PC-9 (cell line): ENCODE measurements around the gene ACP1. TPM values are rescaled to one million over a fixed set of nuclear protein-coding genes. Genes with fewer than 3 reads are reported as not detected.

ENCODE experiments used
- BruUV-seq: library from RNA; stranded (reverse); fragments of 400-500 nt; replicated peaks from 2 replicates; lab custom pipeline; 2021; lab: Mats Ljungman, UMichigan
- CTCF ChIA-PET: fragments of 300-600 bp; sonication (Branson Sonifier 250); formaldehyde crosslinking; loops from one replicate; lab custom pipeline; 2022; ENCODE audit warnings: antibody characterized with exemption; lab: Charles Lee
- POLR2A ChIA-PET: fragments of 300-600 bp; sonication (Branson Sonifier 250); formaldehyde crosslinking; loops from one replicate; lab custom pipeline; 2022; ENCODE audit warnings: antibody characterized with exemption; ENCODE audit not compliant: unreplicated experiment; lab: Charles Lee
- DNase-seq, 2 experiments: peaks; one replicate each; pipeline versions ENCODE4 v3.0.0 to v3.0.0-alpha.2; 2015 to 2022; ENCODE audit warnings: mixed read lengths in 1 of 2
- H2AFZ ChIP-seq: fragments of 200-600 bp; sonication (generic); 2 replicates; pipeline ENCODE4 v1.8.1; 2017; ENCODE audit warnings: antibody characterized with exemption
- H3F3A ChIP-seq: fragments of 200-600 bp; sonication (generic); 2 replicates; pipeline ENCODE4 v1.8.1; 2017; ENCODE audit warnings: antibody characterized with exemption, mild to moderate bottlenecking, low read depth; ENCODE audit not compliant: insufficient read depth
- H3K27ac ChIP-seq: fragments of 200-600 bp; sonication (generic); 2 replicates; pipeline ENCODE4 v1.6.1; 2016; ENCODE audit warnings: mixed run types
- H3K27me3 ChIP-seq: fragments of 200-600 bp; sonication (generic); 2 replicates; pipeline ENCODE4 v1.6.1; 2016; ENCODE audit warnings: low read depth, mixed run types; ENCODE audit not compliant: insufficient read depth
- H3K36me3 ChIP-seq: fragments of 200-600 bp; sonication (generic); 2 replicates; pipeline ENCODE4 v1.6.1; 2016; ENCODE audit warnings: low read depth, mixed run types
- H3K4me1 ChIP-seq: fragments of 200-600 bp; sonication (generic); replicated peaks from 2 replicates; pipeline ENCODE4 v1.6.1; 2016; ENCODE audit warnings: mixed run types; ENCODE audit not compliant: insufficient read depth
- H3K4me2 ChIP-seq: fragments of 200-600 bp; sonication (generic); 2 replicates; pipeline ENCODE4 v1.6.1; 2017; ENCODE audit warnings: mixed run types
- H3K4me3 ChIP-seq: fragments of 200-600 bp; sonication (generic); 2 replicates; pipeline ENCODE4 v1.6.1; 2016; ENCODE audit warnings: mixed run types
- H3K79me2 ChIP-seq: fragments of 200-600 bp; sonication (generic); 2 replicates; pipeline ENCODE4 v1.6.1; 2017; ENCODE audit warnings: low read depth, mixed run types
- H3K9me2 ChIP-seq: fragments of 200-600 bp; sonication (generic); 2 replicates; pipeline ENCODE4 v1.8.1; 2017; ENCODE audit warnings: mild to moderate bottlenecking; ENCODE audit not compliant: insufficient read depth
- H3K9me3 ChIP-seq: fragments of 200-600 bp; sonication (generic); 2 replicates; pipeline ENCODE4 v1.8.1; 2016; ENCODE audit warnings: low read depth; ENCODE audit not compliant: insufficient read depth
- H4K20me1 ChIP-seq: fragments of 200-600 bp; sonication (generic); 2 replicates; pipeline ENCODE4 v1.8.1; 2017; ENCODE audit not compliant: insufficient read depth
- CTCF ChIP-seq: fragments of 200-600 bp; sonication (generic); conservative IDR thresholded peaks from 2 replicates; pipeline ENCODE4 v1.6.1; 2017; ENCODE audit warnings: mixed run types, antibody characterized with exemption, mild to moderate bottlenecking, moderate library complexity
- EZH2 ChIP-seq: fragments of 200-600 bp; sonication (generic); IDR thresholded peaks from 2 replicates; pipeline ENCODE4 v1.8.0; 2017; ENCODE audit warnings: antibody characterized with exemption, low read depth
- intact Hi-C: fragments of 100-400 bp; cut with micrococcal nuclease; formaldehyde crosslinking; loops from one replicate; pipeline ENCODE4 v1.10.0; 2022; ENCODE audit not compliant: unreplicated experiment
- total RNA-seq: library from RNA; stranded (reverse); gene quantifications from 2 replicates; pipeline ENCODE4 v1.2.3, GENCODE V29; 2021

The ACP1 gene
- total RNA-seq, 1 experiment from 2014 or later: 115 TPM

- Histone ChIP-seq H3K9me2 (no peaks in the 10 kb centered on the region), H3K4me1 (no peaks in the 10 kb centered on the region), H3F3A (peaks cover 8% of the 10 kb centered on the region), H3K36me3 (peaks cover 37% of the 10 kb centered on the region), H3K27ac (no peak overlapping the region), H3K79me2 (no peaks in the 10 kb centered on the region), H3K4me3 (no peak overlapping the region), H4K20me1 (no peaks in the 10 kb centered on the region), H2AFZ (no peak overlapping the region), H3K9me3 (no peaks in the 10 kb centered on the region), H3K27me3 (no peaks in the 10 kb centered on the region), H3K4me2 (no peak overlapping the region)
- no peak for TF ChIP-seq EZH2
- TF ChIP-seq CTCF: no peak
- no peak for DNase-seq
- CTCF ChIA-PET: no interaction called here
- POLR2A ChIA-PET: no interaction called here
- no TSS peak for BruUV-seq
- intact Hi-C loops: no loop called here
These were observed 16.0 kb upstream of the ACP1 start for GRCh38 chr2:248724-249123.

- POLR2A ChIA-PET: no interaction called here
- H3K27me3 ChIP-seq: no peaks in the 10 kb centered on the region
These were observed 15.2 kb upstream of the ACP1 start for GRCh38 chr2:249538-250042.

GRCh38 chr2:252001-252602 is 12.6 kb upstream of the ACP1 start:
- Histone ChIP-seq H3K4me2 (no peak overlapping the region), H3K36me3 (peaks cover 23% of the 10 kb centered on the region), H3K9me3 (no peaks in the 10 kb centered on the region), H3F3A (peaks cover 4% of the 10 kb centered on the region), H3K27ac (no peak overlapping the region), H3K9me2 (no peaks in the 10 kb centered on the region), H4K20me1 (peaks cover 5% of the 10 kb centered on the region; the same call in 1 of the 2 replicates), H3K4me1 (no peaks in the 10 kb centered on the region), H3K79me2 (no peaks in the 10 kb centered on the region), H2AFZ (no peak overlapping the region), H3K27me3 (no peaks in the 10 kb centered on the region), H3K4me3 (no peak overlapping the region)
- ChIA-PET POLR2A (interaction anchor here (0.8 kb wide), 1 partner anchor 18 kb away, joined by 3 read pairs; no protein-coding TSS in a partner anchor), CTCF (no interaction called here)
- intact Hi-C loops: no loop called here
- TF ChIP-seq EZH2 (no peak), CTCF (no peak)
- DNase-seq: no peak
- BruUV-seq: no TSS peak

More at GRCh38 chr2:249538-250042, 15.2 kb upstream of the ACP1 start:
- Histone ChIP-seq H3K27ac (no peak overlapping the region), H3K9me3 (no peaks in the 10 kb centered on the region), H3K36me3 (peaks cover 29% of the 10 kb centered on the region), H3F3A (peaks cover 8% of the 10 kb centered on the region), H2AFZ (no peak overlapping the region), H3K9me2 (no peaks in the 10 kb centered on the region), H3K79me2 (no peaks in the 10 kb centered on the region), H3K4me3 (no peak overlapping the region), H4K20me1 (0 out of 2 replicates have a peak, but pooled peaks cover 2% of the 10 kb centered on the region), H3K4me1 (no peaks in the 10 kb centered on the region), H3K4me2 (no peak overlapping the region)
- TF ChIP-seq CTCF: no peak
- no peak for TF ChIP-seq EZH2
- intact Hi-C loops: no loop called here
- no peak for DNase-seq
- BruUV-seq: no TSS peak
- CTCF ChIA-PET: no interaction called here
